Cardiac fibroblast (primary cell): ENCODE results near the gene DNAJC15.
A peak's percentile ranks its signal among the peaks of the same experiment; 100 is the strongest.
"Not testable (repeated sequence)": the region's sequence is repeated elsewhere in the genome, so short reads cannot be mapped to it uniquely, and the experiment has no call there.

Source experiments
- DNase-seq, 2 donors: peaks; one replicate each; pipeline versions ENCODE4 v3.0.0 to v3.0.0-alpha.2; 2010; ENCODE audit warnings: low read depth in 2 of 2
- H3K4me3 ChIP-seq, 2 donors: replicated peaks in 1 of 2; 1 replicate in 1 of 2; 2 replicates in 1 of 2; pipeline ENCODE4 v1.5.1; 2011; ENCODE audit warnings: low read depth in 2 of 2, low read length in 2 of 2, mild to moderate bottlenecking in 2 of 2, moderate library complexity in 1 of 2
- TF ChIP-seq, protein P1 (sequence below): IDR thresholded peaks from one replicate; pipeline ENCODE4 v1.5.1; 2011; ENCODE audit warnings: low read depth, mild to moderate bottlenecking, low read length, inconsistent platforms

DNAJC15 gene

DNA sequence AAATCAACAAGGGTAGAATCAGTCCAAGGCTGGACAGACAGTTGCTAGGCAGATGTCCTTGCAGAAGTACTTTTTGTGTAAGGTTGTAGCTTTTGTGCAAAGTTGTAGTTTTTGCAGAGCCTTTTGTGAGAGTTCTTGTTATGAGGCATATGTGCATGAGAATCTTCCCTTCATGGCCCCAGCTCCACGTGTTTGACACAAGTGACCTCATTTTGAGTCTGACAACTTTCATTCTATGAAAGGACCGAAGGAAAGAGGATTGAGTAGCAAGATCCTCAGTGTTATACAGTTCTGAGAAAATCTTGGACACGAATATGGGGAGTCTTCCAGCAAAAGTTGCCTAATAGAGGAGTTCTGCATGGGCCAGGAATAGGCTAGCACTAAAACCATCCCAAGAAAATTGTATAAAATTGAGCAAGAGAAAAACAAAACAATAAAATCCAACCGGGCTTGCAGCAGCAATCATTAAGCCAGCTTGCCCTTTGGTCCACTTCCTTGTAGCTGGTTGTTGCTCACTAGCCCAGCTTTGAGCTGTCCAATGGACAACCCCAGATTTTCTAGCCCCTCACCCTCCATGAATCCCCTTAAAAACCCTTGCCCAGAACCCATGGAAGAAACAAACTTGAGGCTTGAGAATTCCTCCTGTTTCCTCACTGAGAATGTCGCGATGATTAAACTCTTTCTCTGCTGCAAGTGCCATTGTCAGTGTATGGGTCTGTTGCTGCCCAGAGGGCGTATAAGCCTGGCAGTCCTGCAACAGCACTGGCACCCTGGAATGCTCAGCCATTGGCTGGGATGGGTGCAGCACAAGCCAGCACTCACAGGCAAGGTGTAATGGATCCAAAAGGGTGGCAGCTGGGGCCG, 37.8 kb upstream of the DNAJC15 start:
- TF ChIP-seq, protein P1, sequence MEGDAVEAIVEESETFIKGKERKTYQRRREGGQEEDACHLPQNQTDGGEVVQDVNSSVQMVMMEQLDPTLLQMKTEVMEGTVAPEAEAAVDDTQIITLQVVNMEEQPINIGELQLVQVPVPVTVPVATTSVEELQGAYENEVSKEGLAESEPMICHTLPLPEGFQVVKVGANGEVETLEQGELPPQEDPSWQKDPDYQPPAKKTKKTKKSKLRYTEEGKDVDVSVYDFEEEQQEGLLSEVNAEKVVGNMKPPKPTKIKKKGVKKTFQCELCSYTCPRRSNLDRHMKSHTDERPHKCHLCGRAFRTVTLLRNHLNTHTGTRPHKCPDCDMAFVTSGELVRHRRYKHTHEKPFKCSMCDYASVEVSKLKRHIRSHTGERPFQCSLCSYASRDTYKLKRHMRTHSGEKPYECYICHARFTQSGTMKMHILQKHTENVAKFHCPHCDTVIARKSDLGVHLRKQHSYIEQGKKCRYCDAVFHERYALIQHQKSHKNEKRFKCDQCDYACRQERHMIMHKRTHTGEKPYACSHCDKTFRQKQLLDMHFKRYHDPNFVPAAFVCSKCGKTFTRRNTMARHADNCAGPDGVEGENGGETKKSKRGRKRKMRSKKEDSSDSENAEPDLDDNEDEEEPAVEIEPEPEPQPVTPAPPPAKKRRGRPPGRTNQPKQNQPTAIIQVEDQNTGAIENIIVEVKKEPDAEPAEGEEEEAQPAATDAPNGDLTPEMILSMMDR = no peak
- no peak overlapping the region for H3K4me3 ChIP-seq

DNA sequence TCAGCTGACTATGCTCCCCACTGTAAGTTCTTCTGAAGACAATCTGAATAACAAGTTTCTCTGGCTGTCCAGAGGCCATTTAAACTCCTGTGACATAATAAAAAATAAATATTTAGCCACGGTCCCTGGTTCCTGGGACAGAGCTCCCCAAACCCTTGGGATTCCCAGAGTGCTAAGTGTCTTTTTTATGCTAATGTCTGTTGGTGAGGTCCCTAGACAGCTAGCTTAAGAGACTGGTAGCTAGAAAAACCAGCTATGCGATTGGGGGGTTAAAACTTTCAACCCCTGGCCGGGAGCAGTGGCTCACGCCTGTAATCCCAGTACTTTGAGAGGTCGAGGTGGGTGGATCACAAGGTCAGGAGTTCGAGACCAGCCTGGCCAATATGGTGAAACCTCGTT, 37.2 kb upstream of the DNAJC15 start:
- H3K4me3 ChIP-seq = no peak overlapping the region
- TF ChIP-seq, protein P1 = no peak
- DNase-seq = no peak

More for the DNA sequence above, 37.8 kb upstream of the DNAJC15 start:
- peak in 1 of 2 donors; percentile 74 for DNase-seq

DNA sequence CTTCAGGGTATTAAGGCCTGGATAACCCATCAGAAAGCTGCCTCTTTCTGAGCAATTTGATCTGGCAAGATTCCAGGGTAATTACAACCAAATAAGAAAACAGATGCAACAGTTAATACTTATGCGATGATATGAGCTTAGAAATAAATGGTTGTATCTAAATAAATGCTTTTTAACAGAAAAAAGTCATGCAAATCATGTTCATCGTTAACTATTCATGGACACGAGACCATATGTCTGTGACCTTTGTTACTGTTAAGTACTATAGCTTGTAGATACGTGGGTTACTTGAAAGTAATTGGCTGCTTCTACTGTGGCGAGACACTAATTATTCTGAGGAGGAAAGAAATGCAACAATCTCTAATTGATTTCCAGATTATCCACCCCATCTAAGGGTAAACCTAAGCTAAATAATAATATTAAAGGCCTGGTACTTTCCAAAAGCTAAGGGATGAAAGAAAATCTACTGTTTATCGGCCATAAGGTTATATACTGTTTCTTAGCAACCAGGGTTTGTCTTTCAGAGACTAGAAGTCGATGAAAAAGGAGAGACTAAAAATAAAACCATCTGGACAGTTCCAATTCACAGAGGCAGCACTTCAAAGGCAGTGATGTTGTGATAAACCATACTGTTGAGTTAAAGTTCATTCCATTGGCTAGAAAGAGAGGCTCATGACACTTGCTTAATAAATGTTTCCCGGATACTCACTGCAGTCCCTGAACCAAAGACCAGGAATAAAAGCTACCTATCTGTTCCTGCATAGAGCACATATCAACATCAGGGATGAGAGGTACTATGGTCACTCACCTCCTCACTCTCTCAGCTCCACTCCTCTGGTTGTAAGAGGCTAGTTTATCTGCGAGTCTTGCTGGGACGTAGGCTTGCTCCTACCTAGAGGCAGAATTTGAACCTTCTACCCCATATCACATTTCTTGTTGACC, 32.8 kb upstream of the DNAJC15 start:
- TF ChIP-seq, protein P1 = no peak

DNA sequence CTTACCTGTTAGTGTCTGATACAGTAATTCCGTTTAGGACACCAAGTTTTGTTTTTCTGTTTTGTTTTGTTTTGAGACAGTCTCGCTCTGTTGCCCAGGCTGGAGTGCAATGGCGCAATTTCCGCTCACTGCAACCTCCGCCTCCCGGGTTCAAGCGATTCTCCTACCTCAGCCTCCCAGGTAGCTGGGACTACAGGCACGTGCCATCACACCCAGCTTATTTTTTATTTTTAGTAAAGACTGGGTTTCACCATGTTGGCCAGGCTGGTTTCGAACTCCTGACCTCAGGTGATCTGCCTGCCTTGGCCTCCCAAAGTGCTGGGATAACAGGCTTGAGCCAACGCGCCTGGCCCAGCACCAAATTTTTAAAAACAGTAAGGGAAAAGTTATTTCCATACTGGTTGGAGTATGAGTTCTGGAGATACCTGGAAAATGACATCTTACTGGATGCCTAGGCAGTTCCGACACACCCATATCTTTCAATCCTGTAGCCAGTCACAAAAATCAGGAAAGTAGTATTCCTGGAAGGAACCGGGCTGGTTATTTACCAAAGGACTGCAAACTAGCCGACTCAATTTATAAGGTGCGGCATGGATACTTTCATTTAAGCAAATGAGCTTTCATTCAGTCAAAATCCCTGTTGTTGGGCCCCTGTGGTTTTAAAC, 32.0 kb upstream of the DNAJC15 start:
- DNase-seq = not testable (repeated sequence)
- peak overlapping the region; percentile 52 to 56 for H3K4me3 ChIP-seq

More for the DNA sequence above, 32.8 kb upstream of the DNAJC15 start:
- peak overlapping the region; percentile 8 to 34 for H3K4me3 ChIP-seq
- DNase-seq = peak; percentile 41 to 42

DNA sequence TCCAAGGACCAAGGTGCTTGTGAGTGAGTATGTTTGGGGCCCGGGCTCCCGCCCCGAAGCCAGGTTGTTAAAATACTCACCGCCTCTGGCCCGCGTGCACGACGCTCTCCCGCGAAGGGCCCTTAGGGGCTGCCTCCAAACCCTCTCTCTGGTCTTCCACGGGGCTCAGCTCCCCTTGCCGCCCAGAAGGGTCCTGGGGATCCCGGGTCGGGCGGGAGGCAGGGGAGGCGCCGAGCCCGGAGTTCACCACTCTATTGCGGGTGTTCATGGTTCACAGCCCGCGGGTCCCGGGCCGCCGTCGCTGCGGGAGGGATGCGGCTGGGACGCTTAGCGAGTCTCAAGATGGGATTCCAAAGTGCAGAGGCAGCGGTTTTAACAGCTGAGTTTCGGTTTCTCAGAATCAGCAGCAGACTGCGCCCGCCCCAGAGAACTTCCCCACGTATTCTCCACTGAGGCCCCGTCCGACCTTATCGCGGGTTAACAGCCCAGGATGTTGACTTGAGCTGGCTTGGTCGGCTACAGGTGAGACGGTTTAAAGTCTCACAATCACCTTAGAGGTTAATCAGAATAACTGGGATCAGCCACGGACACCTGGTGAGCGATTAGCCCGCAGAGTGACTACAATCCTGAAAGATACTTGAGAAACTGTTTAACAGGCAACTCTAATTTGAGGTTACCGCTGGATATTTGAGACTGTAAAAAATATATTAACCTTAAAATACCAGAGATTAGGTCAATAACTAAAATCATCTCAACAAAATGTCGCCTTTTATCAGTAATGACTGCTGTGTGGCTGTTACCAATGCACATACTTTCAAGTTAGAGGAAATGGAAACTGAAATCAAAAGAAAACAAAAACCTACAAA, 31.3 kb upstream of the DNAJC15 start, which contains the start of gene EPSTI1:
Gene EPSTI1, minus strand, starts transcription at position 344 of the 866 bp plus-strand sequence. Its CDS starts 76 bp downstream, at position 268.
- TF ChIP-seq, protein P1 = no peak
- H3K4me3 ChIP-seq = peak within 1 kb of the TSS; percentile 52 to 56
- peak; percentile 74 to 78 for DNase-seq

DNA sequence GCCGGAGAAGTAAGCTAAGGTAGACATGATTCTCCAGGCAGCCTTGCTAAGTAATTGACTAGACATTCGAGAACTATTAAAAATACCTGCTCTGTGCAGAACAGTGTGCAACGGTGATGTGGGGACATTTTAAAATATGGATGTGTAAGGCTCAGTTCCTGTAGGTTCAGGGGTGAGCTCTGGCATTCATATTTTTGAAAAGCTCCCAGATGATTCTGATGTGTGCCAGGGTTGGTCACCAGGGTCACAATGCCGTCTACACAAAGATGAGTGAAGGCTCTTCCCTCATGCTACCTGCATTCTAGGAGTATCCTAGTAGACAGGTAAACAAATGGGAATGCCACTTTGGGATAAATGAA, 30.6 kb upstream of the DNAJC15 start:
- TF ChIP-seq, protein P1 = no peak
- no peak for DNase-seq
- no peak overlapping the region for H3K4me3 ChIP-seq
